Immature natural killer cell (primary cell): Measurements from ENCODE around the gene FIZ1. TPM values are rescaled to one million over a fixed set of nuclear protein-coding genes. Genes with fewer than 3 reads are reported as not detected.

Experiments used
- DNase-seq, 3 donors: peaks; one replicate each; pipeline ENCODE4 v3.0.0; 2022; ENCODE audit warnings: mixed read lengths in 1 of 3
- H3K27ac Mint-ChIP-seq, 6 donors: one replicate each; pipeline ENCODE4 v1.8.0; 2020; ENCODE audit warnings: mixed read lengths in 6 of 6, mild to moderate bottlenecking in 5 of 6, inconsistent platforms in 4 of 6, moderate library complexity in 3 of 6
- H3K27me3 Mint-ChIP-seq, 3 donors: one replicate each; pipeline ENCODE4 v1.8.0; 2020 to 2021; ENCODE audit warnings: low read depth in 3 of 3, mild to moderate bottlenecking in 3 of 3, mixed read lengths in 3 of 3, moderate library complexity in 3 of 3, inconsistent platforms in 1 of 3
- H3K36me3 Mint-ChIP-seq, 3 donors: one replicate each; pipeline ENCODE4 v1.8.0; 2020; ENCODE audit warnings: mixed read lengths in 3 of 3, inconsistent platforms in 2 of 3, mild to moderate bottlenecking in 2 of 3
- H3K4me1 Mint-ChIP-seq, 2 donors: one replicate each; pipeline ENCODE4 v1.8.0; 2020; ENCODE audit warnings: inconsistent platforms in 2 of 2, mild to moderate bottlenecking in 2 of 2, mixed read lengths in 2 of 2, moderate library complexity in 1 of 2
- H3K4me3 Mint-ChIP-seq, 5 donors: one replicate each; pipeline ENCODE4 v1.8.0; 2020; ENCODE audit warnings: mild to moderate bottlenecking in 5 of 5, mixed read lengths in 5 of 5, inconsistent platforms in 3 of 5, moderate library complexity in 3 of 5
- H3K9me3 Mint-ChIP-seq, 6 donors: one replicate each; pipeline ENCODE4 v1.8.0; 2020; ENCODE audit warnings: mild to moderate bottlenecking in 6 of 6, mixed read lengths in 6 of 6, inconsistent platforms in 4 of 6, moderate library complexity in 3 of 6
- polyA plus RNA-seq, 3 donors: library from polyadenylated mRNA; unstranded; fragments of 300-500 nt; fragmentation: Illumina TruSeq; gene quantifications; one replicate each; pipeline ENCODE4 v1.2.3, GENCODE V29; 2021

The FIZ1 gene
- polyA plus RNA-seq, 3 donors from 2014 or later, result 0.63 to 1.7 (median 1.0) TPM

GRCh38 chr19:55614711-55615542 lies 15.6 kb upstream of the FIZ1 start:
- Mint-ChIP-seq H3K4me3 (no peak overlapping the region), H3K27me3 (peaks cover 0 to 4% (median 2%) of the 10 kb centered on the region in 3 donors), H3K9me3 (no peaks in the 10 kb centered on the region), H3K4me1 (peaks cover 17 to 32% of the 10 kb centered on the region in 2 donors), H3K27ac (no peak overlapping the region), H3K36me3 (peaks cover 0 to 12% (median 7%) of the 10 kb centered on the region in 3 donors)
- no peak for DNase-seq

DNA sequence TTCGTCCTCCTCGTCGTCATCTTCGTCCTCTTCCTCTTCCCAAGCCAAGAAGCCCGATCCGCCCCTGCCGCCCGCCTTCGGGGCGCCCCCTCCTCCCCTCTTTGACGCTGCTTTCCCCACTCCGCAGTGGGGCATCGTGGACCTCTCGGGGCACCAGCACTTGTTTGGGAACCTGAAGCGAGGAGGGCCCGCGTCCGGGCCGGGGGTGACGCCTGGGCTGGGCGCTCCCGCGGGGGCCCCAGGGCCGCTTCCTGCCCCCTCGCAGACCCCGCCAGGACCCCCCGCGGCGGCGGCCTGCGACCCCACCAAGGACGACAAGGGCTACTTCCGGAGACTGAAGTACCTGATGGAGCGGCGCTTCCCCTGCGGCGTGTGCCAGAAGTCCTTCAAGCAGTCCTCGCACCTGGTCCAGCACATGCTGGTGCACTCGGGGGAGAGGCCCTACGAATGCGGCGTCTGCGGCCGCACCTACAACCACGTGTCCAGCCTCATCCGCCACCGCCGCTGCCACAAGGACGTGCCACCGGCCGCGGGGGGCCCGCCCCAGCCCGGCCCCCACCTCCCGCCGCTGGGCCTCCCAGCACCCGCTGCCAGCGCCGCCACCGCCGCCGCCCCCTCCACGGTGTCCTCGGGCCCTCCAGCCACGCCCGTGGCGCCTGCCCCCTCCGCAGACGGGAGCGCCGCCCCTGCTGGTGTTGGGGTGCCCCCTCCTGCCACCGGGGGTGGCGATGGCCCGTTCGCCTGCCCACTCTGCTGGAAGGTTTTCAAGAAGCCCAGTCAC lies 14.8 kb upstream of the FIZ1 start:
- Mint-ChIP-seq H3K9me3 (no peaks in the 10 kb centered on the region), H3K27ac (no peak overlapping the region), H3K4me1 (peaks cover 21 to 36% of the 10 kb centered on the region in 2 donors), H3K36me3 (peaks cover 3 to 12% (median 7%) of the 10 kb centered on the region in 3 donors), H3K4me3 (no peak overlapping the region), H3K27me3 (peaks cover 0 to 4% (median 2%) of the 10 kb centered on the region in 3 donors)
- DNase-seq, result no peak

DNA sequence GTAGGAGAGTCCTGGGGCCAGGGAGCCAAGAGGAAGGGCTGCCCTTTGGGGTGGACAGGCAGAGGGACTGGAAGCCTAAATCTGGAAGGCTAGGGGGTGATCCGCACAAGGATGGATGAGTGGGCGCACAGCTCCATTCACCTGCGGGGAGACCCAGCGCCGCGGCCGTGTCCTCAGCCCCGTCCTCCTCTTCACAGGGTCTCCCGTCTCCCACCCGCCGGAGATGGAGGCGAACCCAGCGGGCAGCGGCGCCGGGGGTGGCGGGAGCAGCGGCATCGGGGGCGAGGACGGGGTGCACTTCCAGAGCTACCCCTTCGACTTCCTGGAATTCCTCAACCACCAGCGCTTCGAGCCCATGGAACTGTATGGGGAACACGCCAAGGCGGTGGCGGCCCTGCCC lies 14.1 kb upstream of the FIZ1 start:
- H3K9me3 Mint-ChIP-seq, result no peaks in the 10 kb centered on the region
- H3K4me3 Mint-ChIP-seq, result no peak overlapping the region
- no peak for DNase-seq
- H3K4me1 Mint-ChIP-seq, result peaks cover 25 to 43% of the 10 kb centered on the region in 2 donors
- H3K27me3 Mint-ChIP-seq, result peaks cover 0 to 4% (median 2%) of the 10 kb centered on the region in 3 donors
- peaks cover 3 to 12% (median 7%) of the 10 kb centered on the region in 3 donors for H3K36me3 Mint-ChIP-seq
- no peak overlapping the region for H3K27ac Mint-ChIP-seq

DNA sequence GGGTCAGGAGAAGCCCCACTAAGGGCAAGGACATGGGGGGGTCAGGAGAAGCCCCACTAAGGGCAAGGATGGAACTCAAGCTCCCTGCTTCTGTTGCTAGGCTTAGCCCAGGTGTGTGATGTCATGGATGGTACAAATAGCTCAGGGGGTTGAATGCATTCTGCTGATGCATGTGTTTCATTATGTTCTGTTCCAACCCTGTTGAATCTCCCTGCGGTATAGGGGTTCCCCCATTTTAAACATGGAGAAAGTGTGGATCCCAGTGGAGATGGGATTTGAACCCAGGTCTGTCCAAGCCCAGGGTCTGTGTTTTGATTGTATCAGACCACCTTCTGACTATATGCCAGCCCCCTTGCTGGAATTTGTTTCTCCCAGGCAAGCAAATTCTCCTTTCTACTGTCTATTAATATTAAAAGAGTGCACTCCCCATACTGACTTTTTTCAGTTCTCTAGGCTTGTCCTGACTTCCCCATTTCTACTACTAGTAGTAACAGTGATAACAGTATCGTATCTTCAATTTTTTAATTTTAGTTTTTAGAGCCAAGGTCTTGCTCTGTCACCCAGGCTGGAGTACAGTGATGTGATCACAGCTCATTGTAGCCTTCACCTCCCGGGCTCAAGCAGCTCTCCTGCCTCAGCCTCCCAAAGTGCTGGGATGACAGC lies 12.8 kb upstream of the FIZ1 start:
- H3K4me1 Mint-ChIP-seq, result peaks cover 32 to 51% of the 10 kb centered on the region in 2 donors
- H3K27ac Mint-ChIP-seq, result peak overlapping the region in 1 of 6 donors; percentile 26
- H3K36me3 Mint-ChIP-seq, result peaks cover 3 to 12% (median 8%) of the 10 kb centered on the region in 3 donors
- no peak overlapping the region for H3K4me3 Mint-ChIP-seq
- peaks cover 0 to 2% (median 0%) of the 10 kb centered on the region in 6 donors for H3K9me3 Mint-ChIP-seq
- DNase-seq, result no peak
- H3K27me3 Mint-ChIP-seq, result peaks cover 0 to 4% (median under 1%) of the 10 kb centered on the region in 3 donors

DNA sequence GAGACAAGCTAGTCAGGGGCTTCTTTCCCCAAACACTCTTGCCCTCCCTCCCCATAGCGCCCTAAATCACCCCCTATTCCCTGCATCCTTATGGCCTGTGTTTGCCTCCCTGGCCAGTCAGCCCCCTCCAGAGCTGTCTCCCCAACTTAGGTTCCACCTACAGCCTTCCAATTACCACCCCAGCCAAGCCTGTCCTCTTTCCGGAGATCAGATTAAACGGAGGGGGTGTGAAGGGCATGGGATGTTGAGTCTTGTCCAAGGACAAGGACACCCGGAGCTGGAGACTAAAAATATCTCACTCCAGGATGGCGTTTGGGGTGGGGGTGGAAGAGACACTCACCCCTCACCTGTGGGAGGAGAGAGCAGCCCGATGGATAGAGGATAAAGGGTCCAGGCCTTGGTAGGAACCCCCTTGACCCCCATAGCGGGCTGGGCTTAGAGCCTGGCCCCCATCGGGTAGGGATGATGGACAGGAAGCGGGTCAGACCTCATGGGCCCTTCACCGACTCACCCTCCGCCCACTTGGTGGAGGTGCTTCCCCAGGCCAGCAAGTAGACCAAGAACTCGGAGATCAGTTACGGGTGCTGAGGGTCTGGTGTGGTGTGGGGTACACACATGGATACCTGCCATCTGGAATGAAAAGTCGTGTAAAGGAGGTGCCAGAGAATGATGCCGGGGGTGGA lies 12.1 kb upstream of the FIZ1 start:
- peaks cover 0 to 4% (median 0%) of the 10 kb centered on the region in 3 donors for H3K27me3 Mint-ChIP-seq
- peaks cover 39 to 58% of the 10 kb centered on the region in 2 donors for H3K4me1 Mint-ChIP-seq
- DNase-seq, result no peak
- H3K9me3 Mint-ChIP-seq, result peaks cover 0 to 2% (median 0%) of the 10 kb centered on the region in 6 donors
- peak overlapping the region in 1 of 6 donors; percentile 26 for H3K27ac Mint-ChIP-seq
- H3K36me3 Mint-ChIP-seq, result peaks cover 3 to 12% (median 8%) of the 10 kb centered on the region in 3 donors
- no peak overlapping the region for H3K4me3 Mint-ChIP-seq

DNA sequence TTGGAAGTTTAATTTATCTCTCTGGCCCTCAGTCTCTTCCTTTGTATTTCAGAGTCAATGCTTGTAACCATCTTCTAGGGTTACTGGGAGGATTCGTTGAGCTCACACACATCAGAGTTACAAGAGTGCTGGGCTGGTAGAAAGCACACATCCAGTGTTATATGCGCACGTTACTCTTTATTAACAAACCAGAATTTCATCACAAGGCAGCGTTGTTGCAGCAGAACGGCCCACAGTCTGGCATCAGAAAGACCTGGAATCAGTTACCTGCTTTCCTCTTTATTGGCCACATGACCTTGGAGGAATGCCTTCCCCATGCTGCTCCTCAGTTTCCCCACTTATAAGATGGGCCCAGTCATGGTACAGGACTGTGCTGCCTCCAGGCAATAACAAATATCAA lies 10.0 kb upstream of the FIZ1 start:
- peaks cover 3 to 12% (median 8%) of the 10 kb centered on the region in 3 donors for H3K36me3 Mint-ChIP-seq
- no peak overlapping the region for H3K4me3 Mint-ChIP-seq
- H3K27me3 Mint-ChIP-seq, result peaks cover 5 to 19% (median 6%) of the 10 kb centered on the region in 3 donors
- H3K9me3 Mint-ChIP-seq, result peaks cover 0 to 2% (median 0%) of the 10 kb centered on the region in 6 donors
- no peak overlapping the region for H3K27ac Mint-ChIP-seq
- DNase-seq, result no peak
- peaks cover 53 to 72% of the 10 kb centered on the region in 2 donors for H3K4me1 Mint-ChIP-seq

GRCh38 chr19:55606817-55607216 lies 7.5 kb upstream of the FIZ1 start:
- Mint-ChIP-seq H3K9me3 (peaks cover 0 to 2% (median 0%) of the 10 kb centered on the region in 6 donors), H3K4me3 (peak overlapping the region; percentile 95 to 98 (median 95)), H3K36me3 (peaks cover 3 to 4% (median 3%) of the 10 kb centered on the region in 3 donors), H3K27ac (peak overlapping the region; percentile 46 to 99 (median 96)), H3K4me1 (peaks cover 55 to 72% of the 10 kb centered on the region in 2 donors), H3K27me3 (peaks cover 5 to 20% (median 6%) of the 10 kb centered on the region in 3 donors)
- DNase-seq, result no peak

GRCh38 chr19:55606471-55606787 lies 7.1 kb upstream of the FIZ1 start:
- peaks cover 0 to 2% (median 0%) of the 10 kb centered on the region in 6 donors for H3K9me3 Mint-ChIP-seq
- peaks cover 57 to 72% of the 10 kb centered on the region in 2 donors for H3K4me1 Mint-ChIP-seq
- H3K36me3 Mint-ChIP-seq, result peaks cover 3 to 4% (median 3%) of the 10 kb centered on the region in 3 donors
- peak overlapping the region; percentile 88 to 99 (median 98) for H3K27ac Mint-ChIP-seq
- DNase-seq, result no peak
- H3K27me3 Mint-ChIP-seq, result peaks cover 5 to 18% (median 6%) of the 10 kb centered on the region in 3 donors
- H3K4me3 Mint-ChIP-seq, result peak overlapping the region; percentile 95 to 98 (median 95)

GRCh38 chr19:55605637-55606470 lies 6.5 kb upstream of the FIZ1 start, which contains the start of gene ZNF865:
TSS of gene ZNF865 (plus strand) at chr19:55605647. CDS start at chr19:55613619, 7,972 bp downstream.
- Mint-ChIP-seq H3K27me3 (peaks cover 7 to 18% (median 8%) of the 10 kb centered on the region in 3 donors), H3K4me3 (peak within 1 kb of the TSS; percentile 95 to 98 (median 95)), H3K4me1 (peaks cover 58 to 72% of the 10 kb centered on the region in 2 donors), H3K36me3 (peaks cover 3 to 4% (median 3%) of the 10 kb centered on the region in 3 donors), H3K27ac (peak within 1 kb of the TSS; percentile 88 to 99 (median 98)), H3K9me3 (peaks cover 0 to 2% (median 0%) of the 10 kb centered on the region in 6 donors)
- peak; percentile 61 to 68 (median 63) for DNase-seq

- H3K27ac Mint-ChIP-seq, result peak overlapping the region; percentile 81 to 97 (median 88)
- peaks cover 57 to 68% of the 10 kb centered on the region in 2 donors for H3K4me1 Mint-ChIP-seq
- peaks cover 0 to 2% (median 0%) of the 10 kb centered on the region in 6 donors for H3K9me3 Mint-ChIP-seq
- peaks cover 7 to 16% (median 8%) of the 10 kb centered on the region in 3 donors for H3K27me3 Mint-ChIP-seq
- DNase-seq, result peak; percentile 97 to 98 (median 98)
- peak overlapping the region; percentile 83 to 94 (median 89) for H3K4me3 Mint-ChIP-seq
- H3K36me3 Mint-ChIP-seq, result peaks cover 0 to 4% (median 3%) of the 10 kb centered on the region in 3 donors
These were observed 5.9 kb upstream of the FIZ1 start for GRCh38 chr19:55605207-55605636.

DNA sequence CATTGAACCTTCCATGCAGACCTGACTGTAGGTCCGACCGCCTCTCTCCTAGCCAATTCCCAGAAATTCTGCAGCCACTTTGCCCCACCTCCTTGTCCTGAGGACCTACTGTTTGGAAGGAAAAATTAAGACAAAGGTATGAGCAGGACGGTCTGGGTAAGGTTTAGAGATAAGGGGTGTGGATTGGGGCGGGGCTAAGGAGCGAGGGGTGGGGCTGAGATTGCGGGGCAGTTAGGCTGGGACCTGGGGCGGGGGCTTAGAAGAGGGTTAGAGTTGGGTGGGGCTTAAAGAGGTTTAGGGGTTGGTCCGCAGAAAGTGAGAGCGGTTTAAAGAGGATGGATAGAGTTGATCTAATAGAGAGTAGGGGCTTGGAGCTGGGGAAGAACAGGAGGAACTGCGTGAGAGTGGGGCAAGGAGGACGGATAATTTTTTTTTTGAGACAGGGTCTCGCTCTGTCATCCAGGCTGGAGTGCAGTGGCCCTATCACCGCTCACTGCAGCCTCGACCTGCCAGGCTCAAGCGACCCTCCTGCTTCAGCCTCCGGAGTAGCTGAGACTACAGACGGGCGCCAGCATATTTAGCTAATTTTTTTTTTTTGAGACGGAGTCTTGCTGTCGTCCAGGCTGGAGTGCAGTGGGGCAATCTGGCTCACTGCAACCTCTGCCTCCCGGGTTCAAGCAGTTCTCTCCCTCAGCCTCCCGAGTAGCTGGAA lies 4.4 kb upstream of the FIZ1 start:
- Mint-ChIP-seq H3K36me3 (peaks cover 0 to 4% (median 0%) of the 10 kb centered on the region in 3 donors), H3K9me3 (peaks cover 0 to 2% (median 0%) of the 10 kb centered on the region in 6 donors), H3K27me3 (peaks cover 9 to 16% (median 14%) of the 10 kb centered on the region in 3 donors), H3K4me1 (peaks cover 54 to 64% of the 10 kb centered on the region in 2 donors), H3K27ac (peak overlapping the region in 3 of 6 donors; percentile 24 to 73 (median 64)), H3K4me3 (peak overlapping the region; percentile 63 to 94 (median 74))
- no peak for DNase-seq
